DMS79 (cell line): ENCODE measurements around the gene TSHZ1.

ENCODE experiments used
- DNase-seq: peaks from one replicate; lab custom pipeline; 2025; lab: John Stamatoyannopoulos, UW

TSHZ1 gene

GRCh38 chr18:75276818-75277609 is 66.4 kb downstream of the TSHZ1 start:
- no peak for DNase-seq

GRCh38 chr18:75277610-75277928 is 67.0 kb downstream of the TSHZ1 start:
- no peak for DNase-seq

GRCh38 chr18:75279381-75279780 is 68.8 kb downstream of the TSHZ1 start:
- no peak for DNase-seq

GRCh38 chr18:75280427-75281280 is 70.1 kb downstream of the TSHZ1 start:
- no peak for DNase-seq

GRCh38 chr18:75282746-75283145 is 72.1 kb downstream of the TSHZ1 start:
- no peak for DNase-seq

GRCh38 chr18:75283731-75284130 is 73.1 kb downstream of the TSHZ1 start:
- DNase-seq: no peak

- DNase-seq: no peak
Observed at GRCh38 chr18:75284566-75284965, 74.0 kb downstream of the TSHZ1 start.

GRCh38 chr18:75285876-75286275 is 75.3 kb downstream of the TSHZ1 start:
- no peak for DNase-seq

- no peak for DNase-seq
Observed at GRCh38 chr18:75287006-75287405, 76.4 kb downstream of the TSHZ1 start.

GRCh38 chr18:75287700-75288099 is 77.1 kb downstream of the TSHZ1 start:
- DNase-seq: no peak

- DNase-seq: no peak
Observed at GRCh38 chr18:75289761-75290160, 79.2 kb downstream of the TSHZ1 start.

- DNase-seq: no peak
Observed at GRCh38 chr18:75290737-75291358, 80.3 kb downstream of the TSHZ1 start.

- no peak for DNase-seq
Observed at GRCh38 chr18:75291460-75291859, 80.9 kb downstream of the TSHZ1 start.

- DNase-seq: peak; percentile 82
Observed at GRCh38 chr18:75293591-75293990, 83.0 kb downstream of the TSHZ1 start.

- DNase-seq: no peak
Observed at GRCh38 chr18:75297731-75298130, 87.1 kb downstream of the TSHZ1 start.

GRCh38 chr18:75304678-75305557 is 94.3 kb downstream of the TSHZ1 start:
- no peak for DNase-seq

GRCh38 chr18:75305984-75306383 is 95.4 kb downstream of the TSHZ1 start:
- DNase-seq: no peak

- no peak for DNase-seq
Observed at GRCh38 chr18:75307530-75307929, 96.9 kb downstream of the TSHZ1 start.

GRCh38 chr18:75309564-75309963 is 99.0 kb downstream of the TSHZ1 start:
- DNase-seq: no peak

GRCh38 chr18:75314117-75314516 is 103.5 kb downstream of the TSHZ1 start:
- no peak for DNase-seq

- no peak for DNase-seq
Observed at GRCh38 chr18:75314606-75315005, 104.0 kb downstream of the TSHZ1 start.

- no peak for DNase-seq
Observed at GRCh38 chr18:75316223-75316622, 105.6 kb downstream of the TSHZ1 start.
